ENCODE data around the gene BCAP31. TPM values are rescaled to one million over a fixed set of nuclear protein-coding genes. Genes with fewer than 3 reads are reported as not detected.
A peak's percentile ranks its signal among the peaks of the same experiment; 100 is the strongest.
"Not testable (repeated sequence)": the region's sequence is repeated elsewhere in the genome, so short reads cannot be mapped to it uniquely, and the experiment has no call there.

Gene BCAP31
- total RNA-seq, 4 donors from 2014 or later = 99.0 to 126 (median 114) TPM

DNA sequence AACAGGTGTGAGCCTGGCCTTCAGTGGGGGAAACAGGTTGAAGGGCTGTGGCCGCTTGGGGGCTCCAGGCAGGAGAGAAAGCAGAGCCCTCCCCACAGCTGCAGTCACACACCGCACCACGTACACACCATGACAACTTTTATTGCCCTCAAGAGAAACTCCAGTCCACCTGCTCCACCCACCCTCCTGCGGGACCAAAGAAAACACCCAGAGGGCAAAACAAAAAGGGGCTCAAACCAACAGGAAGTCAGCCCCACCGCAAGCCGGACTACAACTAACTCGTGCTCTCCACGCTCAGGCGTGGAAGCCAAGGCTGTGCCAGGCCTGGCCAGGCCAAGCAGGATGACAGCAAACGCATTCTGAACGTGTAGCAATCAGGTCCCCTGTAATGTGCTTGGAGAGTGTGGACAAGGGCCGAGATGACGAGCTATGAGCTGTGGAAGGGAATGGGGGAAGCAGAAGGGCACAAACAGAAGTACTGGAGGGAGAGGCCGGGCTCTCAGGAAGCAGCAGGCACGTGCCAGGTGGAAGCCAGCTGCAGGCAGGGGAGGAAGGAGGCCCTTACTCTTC, 23.7 kb downstream of the BCAP31 start:
- Histone ChIP-seq H3K9me3 (no peaks in the 10 kb centered on the region), H3K27me3 (no peaks in the 10 kb centered on the region), H3K4me1 (peaks cover 0 to 7% (median 0%) of the 10 kb centered on the region in 4 donors), H3K36me3 (peaks cover 0 to 40% (median 0%) of the 10 kb centered on the region in 3 donors), H3K27ac (peak overlapping the region in 3 of 4 donors; percentile 24 to 45 (median 41)), H3K4me3 (no peak overlapping the region)
- TF ChIP-seq POLR2A (IDR thresholded peaks at IDR 0.05) (no peak), EP300 (IDR thresholded peaks at IDR 0.05) (no peak)
- TF ChIP-seq, protein P1, sequence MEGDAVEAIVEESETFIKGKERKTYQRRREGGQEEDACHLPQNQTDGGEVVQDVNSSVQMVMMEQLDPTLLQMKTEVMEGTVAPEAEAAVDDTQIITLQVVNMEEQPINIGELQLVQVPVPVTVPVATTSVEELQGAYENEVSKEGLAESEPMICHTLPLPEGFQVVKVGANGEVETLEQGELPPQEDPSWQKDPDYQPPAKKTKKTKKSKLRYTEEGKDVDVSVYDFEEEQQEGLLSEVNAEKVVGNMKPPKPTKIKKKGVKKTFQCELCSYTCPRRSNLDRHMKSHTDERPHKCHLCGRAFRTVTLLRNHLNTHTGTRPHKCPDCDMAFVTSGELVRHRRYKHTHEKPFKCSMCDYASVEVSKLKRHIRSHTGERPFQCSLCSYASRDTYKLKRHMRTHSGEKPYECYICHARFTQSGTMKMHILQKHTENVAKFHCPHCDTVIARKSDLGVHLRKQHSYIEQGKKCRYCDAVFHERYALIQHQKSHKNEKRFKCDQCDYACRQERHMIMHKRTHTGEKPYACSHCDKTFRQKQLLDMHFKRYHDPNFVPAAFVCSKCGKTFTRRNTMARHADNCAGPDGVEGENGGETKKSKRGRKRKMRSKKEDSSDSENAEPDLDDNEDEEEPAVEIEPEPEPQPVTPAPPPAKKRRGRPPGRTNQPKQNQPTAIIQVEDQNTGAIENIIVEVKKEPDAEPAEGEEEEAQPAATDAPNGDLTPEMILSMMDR (IDR thresholded peaks at IDR 0.05) = no peak
- WGBS, 2 donors = 65 to 79% methylated on average over 12 to 15 of the region's 15 CpGs
- DNase-seq (ENCODE audit: low spot score in 2 of 2) = no peak

DNA sequence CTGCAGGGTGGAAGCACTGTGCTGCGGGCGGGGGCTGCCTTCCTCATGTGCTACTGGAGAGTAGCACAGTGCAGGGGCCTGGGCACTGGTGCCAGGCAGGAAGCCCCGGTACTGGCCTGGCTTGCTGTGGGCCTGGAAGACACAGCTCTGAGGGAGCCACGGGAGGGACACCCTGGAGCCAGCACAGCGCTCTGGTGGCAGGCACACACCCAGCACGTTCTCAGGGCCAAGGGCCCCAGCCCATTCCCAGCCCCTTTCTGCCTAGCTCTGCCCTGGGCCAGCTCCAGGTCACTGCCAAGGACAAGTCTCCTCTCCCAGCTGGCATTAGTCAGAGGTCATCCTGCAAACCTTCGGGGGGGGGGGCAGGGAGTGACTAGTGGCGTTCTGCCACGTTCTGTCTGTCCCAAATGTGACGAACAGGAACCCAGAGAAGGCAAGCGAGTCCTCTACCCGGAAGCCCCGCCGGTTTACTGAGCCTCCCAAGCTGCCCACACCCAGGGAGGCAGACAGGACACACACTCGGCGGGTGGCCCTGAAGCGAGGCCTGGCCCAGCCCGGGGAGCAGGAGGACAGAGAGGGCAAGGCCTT, 24.3 kb downstream of the BCAP31 start:
- Histone ChIP-seq H3K27ac (peak overlapping the region in 3 of 4 donors; percentile 24 to 45 (median 41)), H3K36me3 (peaks cover 0 to 44% (median 0%) of the 10 kb centered on the region in 3 donors)
- H3K4me1 ChIP-seq; H3K27me3 ChIP-seq; H3K4me3 ChIP-seq; H3K9me3 ChIP-seq; DNase-seq (ENCODE audit: low spot score in 2 of 2): not testable (repeated sequence)
- 73% methylated on average over 15 of the region's 18 CpGs; no CpG with 5 or more reads in 1 of the 2 donors for WGBS, 2 donors

DNA sequence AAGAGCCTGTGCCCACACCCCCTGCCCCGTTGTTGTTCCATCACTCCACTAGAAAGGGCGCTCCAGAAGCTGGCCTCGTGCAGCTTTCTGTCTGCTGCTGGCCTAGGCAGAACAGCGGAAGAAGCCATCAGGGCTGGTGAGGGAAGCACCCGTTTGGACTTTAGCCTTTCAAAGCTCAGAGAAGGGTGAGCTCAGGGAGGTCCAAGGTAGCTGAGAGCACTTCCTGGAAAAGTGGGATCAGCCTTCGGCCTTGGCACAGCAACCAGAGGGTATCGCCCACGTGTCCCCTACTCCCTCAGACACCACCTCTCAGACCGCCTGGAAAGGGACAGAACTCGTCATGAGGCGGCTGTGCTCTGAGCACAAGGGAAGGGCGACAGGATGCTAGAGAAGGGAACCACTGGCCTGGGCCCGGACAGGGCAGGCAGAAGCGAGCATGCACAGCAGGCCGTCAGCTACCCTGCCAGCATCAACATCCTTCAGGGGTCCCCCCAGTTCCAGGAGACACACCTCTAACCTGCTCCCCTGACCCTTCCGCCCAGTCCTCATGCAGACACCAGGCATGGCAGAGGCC, 24.9 kb downstream of the BCAP31 start:
- Histone ChIP-seq H3K27ac (peak overlapping the region in 1 of 4 donors; percentile 26), H3K36me3 (peaks cover 0 to 50% (median 0%) of the 10 kb centered on the region in 3 donors)
- H3K9me3 ChIP-seq; H3K4me3 ChIP-seq; DNase-seq (ENCODE audit: low spot score in 2 of 2); H3K27me3 ChIP-seq; H3K4me1 ChIP-seq: not testable (repeated sequence)
- WGBS, 2 donors = 88% methylated on average over 16 of the region's 16 CpGs; no CpG with 5 or more reads in 1 of the 2 donors

DNA sequence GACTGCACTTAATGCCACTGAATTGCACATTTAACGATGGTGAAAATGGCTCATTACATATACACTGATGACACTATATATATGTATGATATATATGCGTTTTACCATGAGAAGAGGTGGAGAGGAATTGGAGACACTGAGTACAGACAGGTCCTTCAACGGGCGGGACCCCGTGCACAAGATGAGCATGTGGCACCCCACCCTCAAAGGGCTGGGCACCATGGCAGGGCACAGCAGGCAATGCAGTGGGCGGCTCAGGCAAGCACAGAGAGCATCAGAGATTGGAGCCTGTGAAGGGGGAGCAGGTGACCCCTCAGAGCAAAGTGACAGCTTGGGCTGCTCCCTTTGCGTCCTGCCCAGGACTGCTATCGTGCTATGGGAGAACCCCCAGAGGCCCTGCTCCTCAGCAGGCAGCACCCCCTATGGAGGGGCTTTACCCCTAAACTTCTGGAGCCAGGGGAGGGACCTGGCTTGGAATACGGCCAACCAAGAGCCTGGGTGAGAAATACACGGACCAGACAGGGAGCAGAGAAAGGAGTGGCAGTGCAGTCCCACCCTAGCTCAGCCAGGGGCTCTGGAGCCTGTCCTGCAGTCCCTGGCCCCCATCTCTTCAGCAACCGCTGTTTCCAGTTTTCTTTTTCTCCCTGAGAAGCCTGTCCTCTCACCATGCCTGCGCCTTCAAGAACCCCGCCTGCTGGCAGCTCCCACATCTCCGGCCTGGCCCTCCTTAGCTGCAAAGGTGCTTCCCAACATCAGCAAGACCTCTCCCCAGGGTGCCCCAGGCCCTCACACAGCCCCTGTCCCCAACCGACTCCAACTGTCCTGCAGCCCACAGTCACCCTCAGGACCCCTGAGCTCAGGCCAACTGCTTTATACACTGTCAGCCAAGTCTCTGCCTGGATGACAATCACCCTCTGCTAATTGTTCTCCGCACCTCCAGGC, 26.0 kb downstream of the BCAP31 start:
- Histone ChIP-seq H3K9me3 (no peaks in the 10 kb centered on the region), H3K36me3 (peaks cover 0 to 56% (median 0%) of the 10 kb centered on the region in 3 donors)
- TF ChIP-seq, protein P1 (IDR thresholded peaks at IDR 0.05) = no peak
- no peak for TF ChIP-seq POLR2A (IDR thresholded peaks at IDR 0.05)
- TF ChIP-seq EP300 (IDR thresholded peaks at IDR 0.05) = no peak

DNA sequence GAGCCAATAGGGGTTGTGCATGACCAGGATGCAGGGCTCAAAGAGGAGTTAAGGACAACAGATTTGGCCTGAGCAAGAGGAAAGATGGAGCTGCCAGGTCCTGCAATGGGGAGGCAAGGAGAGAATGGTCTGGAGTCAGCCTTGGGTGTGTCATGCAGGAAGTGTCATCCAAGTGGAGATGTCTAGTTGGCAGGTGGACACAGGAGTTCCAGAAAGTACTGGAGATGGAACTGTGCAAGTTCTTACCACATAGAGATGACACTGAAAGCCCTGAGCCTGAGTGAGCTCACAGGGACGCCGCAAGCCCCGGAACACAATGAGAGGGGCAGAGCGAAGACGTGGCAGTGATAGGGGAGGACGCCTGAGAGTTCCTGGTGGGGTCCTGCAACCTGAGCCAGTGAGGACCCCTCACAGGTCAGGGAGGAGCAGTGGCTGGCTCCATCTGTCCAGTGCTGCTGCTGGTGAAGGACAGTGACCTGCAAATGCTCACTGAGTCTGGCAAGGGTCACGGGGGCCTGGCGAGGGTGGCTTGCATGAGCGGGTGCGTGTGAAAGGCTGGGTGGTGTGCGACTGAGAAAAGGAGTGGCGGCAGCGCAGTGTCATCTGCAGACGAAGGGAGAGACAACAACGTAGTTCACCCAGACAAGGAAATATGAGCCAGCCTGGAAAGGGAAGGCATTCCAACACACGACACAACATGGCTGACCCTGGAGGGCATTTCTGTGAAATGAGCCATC, 27.0 kb downstream of the BCAP31 start:
- not testable (repeated sequence) for H3K9me3 ChIP-seq; H3K4me3 ChIP-seq; H3K4me1 ChIP-seq; DNase-seq (ENCODE audit: low spot score in 2 of 2); H3K27ac ChIP-seq; H3K27me3 ChIP-seq
- H3K36me3 ChIP-seq = peaks cover 0 to 46% (median 0%) of the 10 kb centered on the region in 3 donors
- 82% methylated on average over 10 to 16 of the region's 16 CpGs for WGBS, 2 donors

More for the DNA sequence above, 26.0 kb downstream of the BCAP31 start:
- H3K27ac ChIP-seq = no peak overlapping the region
- 78% methylated on average over 7 to 15 of the region's 16 CpGs for WGBS, 2 donors
- peaks cover 0 to 2% (median 0%) of the 10 kb centered on the region in 4 donors for H3K4me1 ChIP-seq
- no peaks in the 10 kb centered on the region for H3K27me3 ChIP-seq
- H3K4me3 ChIP-seq = no peak overlapping the region
- DNase-seq (ENCODE audit: low spot score in 2 of 2) = no peak

DNA sequence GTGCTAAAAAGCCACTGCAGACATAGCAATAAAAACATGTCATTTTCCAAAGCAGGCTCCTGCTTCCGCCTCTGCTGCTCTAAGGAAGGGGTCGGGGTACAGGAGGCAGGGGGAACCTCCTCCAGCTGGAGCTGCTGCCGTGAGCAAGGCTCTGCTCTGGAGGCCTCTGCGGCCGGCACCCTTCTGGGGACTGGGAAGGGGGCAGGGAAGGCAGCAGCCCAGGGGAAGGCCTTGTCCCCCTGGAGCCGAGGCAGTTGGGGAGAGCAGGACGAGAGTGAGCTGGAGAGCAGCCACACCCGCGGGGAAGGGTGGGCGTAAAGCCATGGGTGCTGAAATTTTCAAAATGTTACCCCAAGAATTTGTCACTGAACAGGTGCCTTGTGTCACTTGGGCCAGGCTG, 27.6 kb downstream of the BCAP31 start:
- peaks cover 0 to 39% (median 0%) of the 10 kb centered on the region in 3 donors for H3K36me3 ChIP-seq
- H3K27ac ChIP-seq; H3K4me1 ChIP-seq; DNase-seq (ENCODE audit: low spot score in 2 of 2); H3K27me3 ChIP-seq; H3K9me3 ChIP-seq; H3K4me3 ChIP-seq: not testable (repeated sequence)
- 79 to 92% methylated on average over 4 to 10 of the region's 10 CpGs for whole genome bisulfite sequencing, 2 donors

Data from tibial nerve (tissue), 4 donors.